Sigmoid colon (tissue), 7 donors: ENCODE results near the gene TES. TPM values are rescaled to one million over a fixed set of nuclear protein-coding genes. Genes with fewer than 3 reads are reported as not detected.
"Not testable (repeated sequence)": the region's sequence is repeated elsewhere in the genome, so short reads cannot be mapped to it uniquely, and the experiment has no call there.

Experiments
- DNase-seq: peaks from one replicate; pipeline ENCODE4 v3.0.0-alpha.2; 2019
- H3K27ac ChIP-seq, 4 donors: fragments of 200-600 bp; sonication (generic); one replicate each; pipeline ENCODE4 v1.5.1; 2016 to 2019; ENCODE audit warnings: mild to moderate bottlenecking in 1 of 4
- H3K27me3 ChIP-seq, 3 donors: fragments of 200-600 bp; sonication (generic); one replicate each; pipeline ENCODE4 v1.5.1; 2019; ENCODE audit warnings: mild to moderate bottlenecking in 1 of 3
- H3K36me3 ChIP-seq, 4 donors: fragments of 200-600 bp; sonication (generic); one replicate each; pipeline ENCODE4 v1.5.1; 2016 to 2019
- H3K4me1 ChIP-seq, 4 donors: fragments of 200-600 bp; sonication (generic); one replicate each; pipeline ENCODE4 v1.5.1; 2017 to 2019
- H3K4me3 ChIP-seq, 4 donors: fragments of 200-600 bp; sonication (generic); one replicate each; pipeline ENCODE4 v1.5.1; 2017 to 2019; ENCODE audit warnings: mild to moderate bottlenecking in 2 of 4, moderate library complexity in 1 of 4
- H3K9me3 ChIP-seq, 4 donors: fragments of 200-600 bp in 3 of 4; sonication (generic) in 3 of 4; one replicate each; pipeline versions ENCODE4 v1.5.1 to v1.6.1; 2013 to 2019
- EP300 ChIP-seq, 4 donors: sonication (generic); formaldehyde crosslinking; IDR thresholded peaks; one replicate each; pipeline ENCODE4 v1.6.1; 2017; ENCODE audit warnings: antibody characterized with exemption in 4 of 4
- POLR2A ChIP-seq, 2 donors: fragments of 450-650 bp; IDR thresholded peaks; one replicate each; pipeline ENCODE4 v1.6.1; 2016; ENCODE audit warnings: antibody characterized with exemption in 2 of 2, mild to moderate bottlenecking in 2 of 2, moderate library complexity in 2 of 2
- POLR2AphosphoS5 ChIP-seq, 4 donors: sonication (generic); formaldehyde crosslinking; IDR thresholded peaks; one replicate each; pipeline ENCODE4 v1.6.1; 2017; ENCODE audit warnings: antibody characterized with exemption in 4 of 4
- WGBS, 2 donors: extraction: QIAGEN DNeasy Blood & Tissue Kit; methylation state at CpG; one replicate each; pipeline ENCODE4 v1.1.7; 2013; 5-methylcytosine and 5-hydroxymethylcytosine counted together
- intact Hi-C: fragments of 100-400 bp; cut with DNase I; formaldehyde crosslinking; loops from one replicate; pipeline ENCODE4 v1.15.1; 2023
- polyA plus RNA-seq, 3 donors: library from polyadenylated mRNA; stranded (reverse); fragments of 200-250 nt; gene quantifications; one replicate each; pipeline ENCODE4 v1.2.3, GENCODE V29; 2013
- total RNA-seq, 4 donors: library from RNA; depleted of rRNA; stranded (reverse); fragments of >200 nt; gene quantifications; one replicate each; pipeline ENCODE4 v1.1.0, GENCODE V29; 2016
- TF ChIP-seq, protein P1 (sequence below), 4 experiments: fragments of 450-650 bp in 3 of 4; fragments of 200-600 bp in 1 of 4; IDR thresholded peaks; one replicate each; pipeline ENCODE4 v1.5.1; 2016 to 2019; ENCODE audit warnings: antibody characterized with exemption in 4 of 4, mild to moderate bottlenecking in 3 of 4, moderate library complexity in 2 of 4
- donor health status: healthy with polysubstance abuse.
- donor health status: Bipolar disorder and iron deficiency.
- donor health status: healthy.

The TES gene
- total and polyA plus RNA-seq, 7 donors, result 53.5 to 514 (median 289) TPM

DNA sequence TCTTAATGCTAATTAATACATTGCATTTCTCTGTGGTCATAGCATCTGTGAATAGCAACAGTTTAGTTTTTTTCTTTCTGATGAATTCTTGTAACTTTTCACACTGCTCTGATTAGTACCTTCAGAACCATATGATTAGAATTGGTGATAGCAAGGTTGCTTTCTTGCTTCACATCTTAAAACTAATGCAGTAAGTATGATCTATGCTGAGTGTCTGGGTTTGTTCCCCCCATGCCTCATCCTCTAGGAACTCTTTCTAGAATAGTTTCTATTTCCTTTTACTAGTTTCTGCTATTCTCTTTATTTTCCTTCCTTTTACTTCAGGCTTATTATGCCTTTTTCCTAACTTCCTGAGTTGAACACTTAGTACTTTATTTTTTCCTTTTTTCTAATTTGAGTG is 32.4 kb downstream of the TES start:
- TF ChIP-seq EP300 (IDR thresholded peaks at IDR 0.05) (no peak), POLR2A (IDR thresholded peaks at IDR 0.05) (no peak), POLR2AphosphoS5 (IDR thresholded peaks at IDR 0.05) (no peak)
- TF ChIP-seq, protein P1, sequence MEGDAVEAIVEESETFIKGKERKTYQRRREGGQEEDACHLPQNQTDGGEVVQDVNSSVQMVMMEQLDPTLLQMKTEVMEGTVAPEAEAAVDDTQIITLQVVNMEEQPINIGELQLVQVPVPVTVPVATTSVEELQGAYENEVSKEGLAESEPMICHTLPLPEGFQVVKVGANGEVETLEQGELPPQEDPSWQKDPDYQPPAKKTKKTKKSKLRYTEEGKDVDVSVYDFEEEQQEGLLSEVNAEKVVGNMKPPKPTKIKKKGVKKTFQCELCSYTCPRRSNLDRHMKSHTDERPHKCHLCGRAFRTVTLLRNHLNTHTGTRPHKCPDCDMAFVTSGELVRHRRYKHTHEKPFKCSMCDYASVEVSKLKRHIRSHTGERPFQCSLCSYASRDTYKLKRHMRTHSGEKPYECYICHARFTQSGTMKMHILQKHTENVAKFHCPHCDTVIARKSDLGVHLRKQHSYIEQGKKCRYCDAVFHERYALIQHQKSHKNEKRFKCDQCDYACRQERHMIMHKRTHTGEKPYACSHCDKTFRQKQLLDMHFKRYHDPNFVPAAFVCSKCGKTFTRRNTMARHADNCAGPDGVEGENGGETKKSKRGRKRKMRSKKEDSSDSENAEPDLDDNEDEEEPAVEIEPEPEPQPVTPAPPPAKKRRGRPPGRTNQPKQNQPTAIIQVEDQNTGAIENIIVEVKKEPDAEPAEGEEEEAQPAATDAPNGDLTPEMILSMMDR (IDR thresholded peaks at IDR 0.05), result no peak
- no peak overlapping the region for H3K4me3 ChIP-seq
- H3K27ac ChIP-seq, result peak overlapping the region; percentile 23 to 97 (median 90)
- H3K4me1 ChIP-seq, result peaks cover 0 to 58% (median 33%) of the 10 kb centered on the region in 4 donors
- intact Hi-C loops, result loop anchor here (5.0 kb wide), 1 partner anchor 565 kb away; no protein-coding TSS in a partner anchor
- no peaks in the 10 kb centered on the region for H3K27me3 ChIP-seq
- no peaks in the 10 kb centered on the region for H3K9me3 ChIP-seq
- no peak for DNase-seq
- peaks cover 0 to 11% (median 0%) of the 10 kb centered on the region in 4 donors for H3K36me3 ChIP-seq

DNA sequence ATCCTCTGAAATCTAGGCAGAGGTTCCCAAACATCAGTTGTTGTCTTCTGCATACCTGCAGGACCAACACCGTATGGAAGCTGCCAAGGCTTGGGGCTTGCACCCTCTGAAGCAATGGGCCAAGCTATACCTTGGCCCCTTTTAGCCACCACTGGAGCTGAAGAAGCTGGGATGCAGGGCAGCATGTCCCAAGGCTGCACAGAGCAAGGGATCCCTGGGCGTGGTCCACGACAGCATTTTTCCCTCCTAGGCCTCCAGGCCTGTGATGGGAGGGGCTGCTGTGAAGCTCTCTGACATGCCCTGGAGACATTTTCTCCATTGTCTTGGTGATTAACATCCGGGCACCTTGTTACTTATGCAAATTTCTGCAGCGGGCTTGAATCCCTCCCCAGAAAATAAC is 34.5 kb downstream of the TES start:
- intact Hi-C loops, result loop anchor here (5.0 kb wide), 1 partner anchor 562 kb away; no protein-coding TSS in a partner anchor
- H3K9me3 ChIP-seq, H3K4me3 ChIP-seq, DNase-seq, H3K27me3 ChIP-seq: not testable (repeated sequence)
- Histone ChIP-seq H3K27ac (peak overlapping the region in 3 of 4 donors; percentile 84 to 97 (median 96)), H3K4me1 (peaks cover 0 to 48% (median 24%) of the 10 kb centered on the region in 4 donors), H3K36me3 (peaks cover 0 to 16% (median 0%) of the 10 kb centered on the region in 4 donors)
- WGBS, 2 donors, result 95 to 97% methylated on average over 5 of the region's 5 CpGs

DNA sequence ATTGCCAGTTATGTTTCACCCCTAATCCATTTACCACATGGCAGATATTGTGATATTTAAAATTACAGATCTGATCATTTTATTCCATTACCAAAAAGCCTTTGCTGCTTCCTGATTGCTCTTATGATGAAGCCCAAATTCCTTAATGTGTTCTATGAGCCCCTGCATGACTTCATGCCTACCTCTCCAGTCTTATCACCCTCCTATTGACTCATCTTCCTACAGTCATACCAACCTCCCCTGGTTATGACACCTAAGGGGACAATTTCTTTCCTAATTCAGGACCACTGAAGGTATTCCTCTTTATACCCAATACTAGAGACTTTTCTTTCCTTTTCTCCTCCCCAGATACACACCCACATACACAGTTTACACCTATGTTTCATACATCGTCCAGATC is 36.0 kb downstream of the TES start:
- Histone ChIP-seq H3K4me3 (no peak overlapping the region), H3K4me1 (peaks cover 0 to 40% (median 18%) of the 10 kb centered on the region in 4 donors), H3K36me3 (peaks cover 0 to 28% (median 0%) of the 10 kb centered on the region in 4 donors), H3K9me3 (no peaks in the 10 kb centered on the region), H3K27ac (peak overlapping the region in 3 of 4 donors; percentile 15 to 97 (median 30)), H3K27me3 (no peaks in the 10 kb centered on the region)
- intact Hi-C loops, result no loop called here
- TF ChIP-seq, protein P1 (IDR thresholded peaks at IDR 0.05), result no peak
- TF ChIP-seq POLR2AphosphoS5 (IDR thresholded peaks at IDR 0.05) (no peak), EP300 (IDR thresholded peaks at IDR 0.05) (no peak), POLR2A (IDR thresholded peaks at IDR 0.05) (no peak)
- 58 to 96% methylated on average over 1 of the region's 1 CpG for WGBS, 2 donors
- DNase-seq, result no peak

DNA sequence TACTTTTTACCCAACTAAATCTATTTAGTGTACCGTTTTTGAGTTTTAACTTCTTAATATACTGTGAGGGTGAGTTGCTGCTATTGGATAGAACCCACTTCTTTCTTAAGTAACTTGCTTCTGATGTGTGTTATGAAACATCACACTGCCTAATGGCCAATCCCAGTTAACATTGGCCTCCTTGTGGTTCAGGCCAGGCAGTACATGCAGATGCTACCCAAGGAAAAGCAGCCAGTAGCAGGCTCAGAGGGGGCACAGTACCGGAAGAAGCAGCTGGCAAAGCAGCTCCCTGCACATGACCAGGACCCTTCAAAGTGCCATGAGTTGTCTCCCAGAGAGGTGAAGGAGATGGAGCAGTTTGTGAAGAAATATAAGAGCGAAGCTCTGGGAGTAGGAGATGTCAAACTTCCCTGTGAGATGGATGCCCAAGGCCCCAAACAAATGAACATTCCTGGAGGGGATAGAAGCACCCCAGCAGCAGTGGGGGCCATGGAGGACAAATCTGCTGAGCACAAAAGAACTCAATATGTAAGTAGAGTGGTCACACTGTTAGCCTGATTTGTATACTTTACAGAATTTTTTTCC is 39.7 kb downstream of the TES start:
- Histone ChIP-seq H3K4me1 (peaks cover 0 to 26% (median 11%) of the 10 kb centered on the region in 4 donors), H3K27me3 (no peaks in the 10 kb centered on the region), H3K4me3 (no peak overlapping the region), H3K27ac (peak overlapping the region in 3 of 4 donors; percentile 60 to 69 (median 61)), H3K36me3 (peaks cover 0 to 47% (median 0%) of the 10 kb centered on the region in 4 donors), H3K9me3 (no peaks in the 10 kb centered on the region)
- TF ChIP-seq, protein P1 (IDR thresholded peaks at IDR 0.05), result peak in 2 of 4 experiments; percentile 36 to 49
- TF ChIP-seq POLR2A (IDR thresholded peaks at IDR 0.05), result no peak
- DNase-seq, result no peak
- 84 to 88% methylated on average over 3 of the region's 3 CpGs for WGBS, 2 donors
- intact Hi-C loops, result loop anchor here (10.0 kb wide), 1 partner anchor 425 kb away; the partner anchor contains the start of gene MET

DNA sequence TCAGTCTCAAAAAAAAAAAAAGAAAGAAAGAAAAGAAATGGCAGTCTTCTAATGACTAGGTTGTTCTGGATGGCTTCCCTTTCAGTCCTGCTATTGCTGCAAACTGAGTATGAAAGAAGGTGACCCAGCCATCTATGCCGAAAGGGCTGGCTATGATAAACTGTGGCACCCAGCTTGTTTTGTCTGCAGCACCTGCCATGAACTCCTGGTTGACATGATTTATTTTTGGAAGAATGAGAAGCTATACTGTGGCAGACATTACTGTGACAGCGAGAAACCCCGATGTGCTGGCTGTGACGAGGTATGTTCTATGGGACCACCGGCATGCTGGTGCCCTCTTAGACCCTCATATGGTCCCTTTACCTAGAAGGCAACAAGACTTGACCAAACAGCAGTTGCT is 41.3 kb downstream of the TES start:
- H3K4me1 ChIP-seq, result peaks cover 0 to 35% (median 11%) of the 10 kb centered on the region in 4 donors
- H3K27ac ChIP-seq, result peak overlapping the region in 3 of 4 donors; percentile 51 to 69 (median 60)
- intact Hi-C loops, result loop anchor here (10.0 kb wide), 1 partner anchor 423 kb away; the partner anchor contains the start of gene MET
- TF ChIP-seq, protein P1 (IDR thresholded peaks at IDR 0.05), result no peak
- TF ChIP-seq POLR2A (IDR thresholded peaks at IDR 0.05) (no peak), EP300 (IDR thresholded peaks at IDR 0.05) (no peak), POLR2AphosphoS5 (IDR thresholded peaks at IDR 0.05) (no peak)
- no peak for DNase-seq
- H3K9me3 ChIP-seq, result no peaks in the 10 kb centered on the region
- H3K27me3 ChIP-seq, result no peaks in the 10 kb centered on the region
- WGBS, 2 donors, result 95 to 96% methylated on average over 5 of the region's 5 CpGs
- H3K4me3 ChIP-seq, result no peak overlapping the region
- H3K36me3 ChIP-seq, result peaks cover 0 to 44% (median 0%) of the 10 kb centered on the region in 4 donors
